GM21381 (cell line): ENCODE data around the gene PTPN9.
"Not testable (repeated sequence)": the region's sequence is repeated elsewhere in the genome, so short reads cannot be mapped to it uniquely, and the experiment has no call there.

Experiments
- ATAC-seq: cut with Tn5 transposase; IDR thresholded peaks from one replicate; pipeline ENCODE4 v1.9.1; 2021; ENCODE audit warnings: mild to moderate bottlenecking, moderate library complexity; ENCODE audit not compliant: unreplicated experiment

PTPN9 gene

DNA sequence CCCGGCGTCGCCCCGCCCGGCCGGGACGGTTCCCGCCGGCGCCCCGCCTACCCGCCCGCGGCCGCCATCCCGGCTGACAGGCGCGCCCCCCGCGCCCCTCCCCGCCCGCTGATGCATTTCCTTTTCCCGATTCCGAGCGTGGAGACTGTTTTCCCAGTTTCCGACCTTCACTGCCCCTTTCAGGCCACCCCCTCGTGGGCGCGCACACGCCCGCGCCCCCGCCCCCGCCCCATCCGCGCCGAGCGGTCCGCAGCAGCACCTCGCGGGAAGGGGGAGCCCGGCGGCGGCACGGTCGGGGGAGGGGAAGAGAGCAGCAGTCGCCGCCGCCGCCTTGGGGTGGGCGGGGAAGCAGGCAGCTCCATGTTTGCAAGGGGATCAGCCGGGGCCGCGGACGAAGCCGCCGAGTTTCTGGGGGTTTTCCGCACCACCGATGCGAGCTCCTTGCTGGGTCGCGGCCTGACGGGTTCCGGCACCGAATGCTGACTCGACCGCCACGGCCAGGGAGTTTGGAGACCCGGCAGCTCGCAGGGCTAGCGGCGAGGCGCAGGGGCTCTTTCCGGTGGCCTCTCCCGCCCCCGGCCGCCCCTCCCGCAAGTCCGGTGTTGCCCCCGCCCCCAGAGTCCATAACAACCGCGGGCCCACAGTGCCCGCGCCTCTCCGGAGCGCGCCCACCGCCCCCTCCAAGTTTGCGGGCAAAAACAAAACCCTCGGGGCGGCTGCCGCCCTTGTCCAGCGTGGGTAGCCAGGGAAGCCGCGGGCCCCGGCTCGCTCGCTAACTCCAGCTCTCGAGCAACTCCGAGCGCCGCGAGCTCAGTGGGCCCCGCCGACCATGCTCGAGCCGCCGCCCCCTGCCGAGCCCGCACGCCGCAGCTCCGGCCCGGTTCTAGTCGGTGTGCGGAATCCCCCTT lies 124.4 kb downstream of the PTPN9 start:
- ATAC-seq: no peak

DNA sequence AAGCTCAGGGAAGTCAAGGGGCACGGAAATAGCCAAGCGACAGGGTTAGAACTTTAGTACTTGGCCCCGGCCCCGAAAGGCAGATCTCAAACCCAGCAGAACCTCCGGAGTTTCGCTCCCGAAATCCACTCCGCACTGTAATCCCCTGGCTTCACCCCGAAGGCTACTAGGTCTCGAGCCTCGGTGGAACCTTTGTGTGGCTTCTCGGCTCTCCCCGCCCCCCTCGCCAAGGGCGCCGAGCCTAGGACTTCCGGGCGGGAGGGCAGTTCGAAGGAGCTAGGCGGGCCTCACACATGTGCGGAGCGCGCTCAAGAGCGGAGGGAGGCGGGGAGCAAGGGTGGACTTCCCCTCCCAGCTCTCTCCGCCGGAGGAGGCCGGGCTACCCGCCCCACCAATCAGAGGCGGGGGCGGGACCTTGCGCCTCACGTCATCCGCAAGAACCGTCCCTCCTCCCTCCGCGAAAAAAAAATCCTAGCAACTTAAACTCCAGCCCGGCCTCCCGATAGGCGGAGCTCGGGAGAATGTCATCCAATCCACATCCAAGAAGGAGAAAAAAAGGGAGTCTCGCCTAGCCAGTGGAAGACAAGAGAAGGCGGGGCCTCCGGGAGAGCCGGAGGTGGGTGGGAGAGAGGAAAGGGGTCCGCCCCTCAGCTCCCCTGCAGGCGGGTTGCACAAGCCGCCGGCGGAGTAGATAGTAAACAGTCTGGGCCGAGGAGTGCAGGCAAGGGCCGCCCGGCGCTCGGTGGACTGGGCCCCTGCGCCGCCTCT lies 125.2 kb downstream of the PTPN9 start:
- ATAC-seq: peak; percentile 35

DNA sequence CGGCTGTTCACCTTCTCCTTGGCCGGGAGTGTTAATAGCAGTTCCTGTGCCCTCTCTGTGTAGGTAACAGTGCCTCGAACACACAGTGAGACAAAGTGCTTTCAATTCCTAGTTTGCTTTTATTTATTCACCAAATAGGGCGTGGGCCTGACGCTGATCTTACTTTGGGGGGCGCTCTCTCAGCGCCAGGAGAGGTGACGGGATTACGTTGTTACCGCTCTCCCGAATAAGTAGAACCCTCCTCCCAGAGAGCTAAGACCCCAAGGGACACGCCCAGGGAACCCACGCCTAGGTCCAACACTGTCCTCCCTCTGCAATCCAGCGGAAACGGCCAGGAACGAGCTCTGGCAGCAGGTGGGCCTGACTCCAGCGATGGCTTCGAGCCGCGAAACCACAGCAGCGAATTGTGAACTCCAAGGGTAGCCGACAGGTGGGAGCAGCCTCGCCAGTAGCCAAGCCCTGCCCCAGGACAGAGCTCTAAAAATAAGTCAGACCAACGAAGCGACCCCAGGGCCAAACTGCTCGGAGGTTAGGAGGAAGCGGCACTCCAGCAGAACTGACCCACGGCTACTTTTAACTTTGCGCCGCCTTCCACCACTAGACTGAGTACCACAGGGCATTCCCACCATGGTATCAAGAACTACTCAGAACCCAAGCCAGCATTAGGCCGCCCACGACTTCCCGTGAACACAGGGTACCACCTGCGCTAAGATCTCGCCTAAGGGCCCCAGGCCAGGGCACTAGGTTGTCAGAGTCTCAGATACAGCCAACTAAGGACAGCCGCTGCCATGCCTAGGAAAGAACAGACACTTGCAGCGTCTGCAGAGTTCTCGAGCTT lies 126.0 kb downstream of the PTPN9 start:
- no peak for ATAC-seq

GRCh38 chr15:75452364-75452864 lies 126.7 kb downstream of the PTPN9 start:
- ATAC-seq: no peak

- ATAC-seq: peak; percentile 39
These were observed 127.3 kb downstream of the PTPN9 start, which contains the start of gene SIN3A for GRCh38 chr15:75451674-75452363. TSS of gene SIN3A (minus strand) at chr15:75451690. CDS start at chr15:75430375, 21,315 bp downstream.

GRCh38 chr15:75451202-75451673 lies 127.9 kb downstream of the PTPN9 start:
- no peak for ATAC-seq

- peak; percentile 18 for ATAC-seq
These were observed 128.6 kb downstream of the PTPN9 start for GRCh38 chr15:75450307-75451201.

DNA sequence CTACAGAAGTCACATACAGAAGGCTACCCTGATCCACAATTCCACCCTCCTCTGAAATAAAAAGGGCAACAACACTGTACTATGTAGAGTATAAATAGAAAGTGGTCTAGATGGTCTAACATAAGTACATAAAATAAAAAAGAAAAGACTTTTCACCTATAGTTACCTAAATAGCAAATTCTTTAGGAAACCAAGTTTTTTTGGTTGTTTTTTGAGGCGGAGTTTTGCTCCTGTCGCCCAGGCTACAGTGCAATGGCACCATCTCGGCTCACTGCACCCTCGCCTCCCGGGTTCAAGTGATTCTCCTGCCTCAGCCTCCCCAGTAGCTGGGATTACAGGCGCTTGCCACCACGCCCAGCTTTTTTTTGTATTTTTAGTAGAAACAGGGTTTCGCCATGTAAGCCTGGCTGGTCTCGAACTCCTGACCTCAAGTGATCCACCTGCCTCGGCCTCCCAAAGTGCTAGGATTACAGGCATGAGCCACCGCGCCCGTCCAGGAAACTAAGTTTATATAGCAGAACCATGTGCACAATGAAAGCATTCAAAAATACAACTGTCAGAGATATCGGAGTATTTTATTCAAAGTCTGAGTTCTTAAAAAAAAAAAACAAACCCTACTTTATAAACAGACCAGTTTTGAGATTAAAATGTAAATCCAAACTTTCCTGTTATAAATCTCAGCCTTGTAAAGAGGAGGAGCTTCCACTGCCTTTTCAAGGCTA lies 129.4 kb downstream of the PTPN9 start:
- ATAC-seq: no peak

- ATAC-seq: not testable (repeated sequence)
These were observed 130.9 kb downstream of the PTPN9 start for GRCh38 chr15:75448171-75448570.

DNA sequence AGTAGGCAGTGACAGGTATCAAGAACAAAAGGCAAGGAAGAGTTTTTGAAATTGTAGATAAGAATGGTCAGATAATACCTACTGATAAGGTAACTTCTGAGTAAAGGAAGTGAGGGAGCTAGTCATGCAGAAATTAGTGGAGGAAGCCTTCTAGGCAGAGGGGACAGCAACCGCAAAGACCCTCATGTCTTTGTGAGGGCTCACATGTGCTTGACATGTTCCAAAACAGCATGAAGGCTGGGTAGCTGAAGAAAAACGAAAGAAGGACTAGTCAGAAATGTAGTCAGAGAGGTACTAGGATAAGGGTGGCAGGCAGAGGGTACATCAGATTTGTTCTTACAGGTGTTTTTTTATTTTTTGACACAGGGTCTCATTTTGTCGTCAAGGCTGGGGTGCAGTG lies 133.0 kb downstream of the PTPN9 start:
- no peak for ATAC-seq

DNA sequence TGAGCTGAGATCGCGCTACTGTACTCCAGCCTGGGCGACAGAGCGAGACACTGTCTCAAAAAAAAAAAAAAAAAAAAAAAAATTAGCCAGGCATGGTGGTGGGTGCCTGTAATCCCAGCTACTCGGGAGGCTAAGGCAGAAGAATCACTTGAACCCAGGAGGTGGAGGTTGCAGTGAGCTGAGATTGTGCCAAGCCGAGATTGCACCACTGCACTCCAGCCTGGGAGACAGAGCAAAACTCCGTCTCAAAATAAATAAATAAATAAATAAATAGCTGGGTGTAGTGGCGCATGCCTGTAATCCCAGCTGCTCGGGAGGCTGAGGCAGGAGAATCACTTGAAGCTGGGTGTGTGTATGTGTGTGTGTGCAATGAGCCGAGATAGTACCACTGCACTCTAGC lies 133.8 kb downstream of the PTPN9 start:
- ATAC-seq: not testable (repeated sequence)

DNA sequence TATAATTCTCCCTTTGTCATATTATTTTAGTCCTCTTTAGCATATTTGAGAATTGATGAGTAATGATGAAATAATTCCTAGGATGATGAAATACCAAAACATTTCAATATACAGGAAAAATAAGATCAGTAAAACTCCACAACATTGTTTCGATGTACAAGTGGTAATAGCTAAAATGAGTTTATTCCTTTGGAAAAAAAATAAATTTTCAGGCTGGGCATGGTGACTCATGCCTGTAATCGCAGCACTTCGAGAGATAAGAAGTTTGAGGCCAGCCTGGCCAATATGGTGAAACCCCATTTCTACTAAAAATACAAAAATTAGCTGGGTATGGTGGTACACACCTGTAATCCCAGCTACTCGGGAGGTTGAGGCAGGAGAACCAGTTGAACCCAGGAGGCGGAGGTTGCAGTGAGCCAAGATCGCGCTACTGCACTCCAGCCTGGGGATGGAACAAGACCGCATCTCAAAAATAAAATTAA lies 135.1 kb downstream of the PTPN9 start:
- not testable (repeated sequence) for ATAC-seq

GRCh38 chr15:75437721-75438120 lies 141.4 kb downstream of the PTPN9 start:
- ATAC-seq: no peak

DNA sequence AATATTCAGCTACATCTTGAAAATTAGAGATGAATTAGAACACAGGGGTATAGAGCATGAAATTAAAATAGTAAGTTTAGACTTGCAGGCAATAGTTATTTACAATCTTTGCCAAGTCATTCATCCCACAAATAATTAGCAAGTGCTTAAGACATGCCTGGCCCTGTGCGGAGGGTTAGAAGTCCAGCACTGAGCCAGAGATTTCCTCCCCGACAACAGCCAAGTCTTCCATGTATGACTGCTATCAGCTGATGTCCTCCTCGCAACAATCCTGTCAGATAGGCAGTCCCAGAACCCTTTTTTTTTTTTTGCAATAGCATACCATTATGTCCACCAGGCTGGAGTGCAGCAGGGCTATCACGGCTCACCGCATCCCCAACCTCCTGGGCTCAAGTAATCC lies 142.2 kb downstream of the PTPN9 start:
- ATAC-seq: no peak

DNA sequence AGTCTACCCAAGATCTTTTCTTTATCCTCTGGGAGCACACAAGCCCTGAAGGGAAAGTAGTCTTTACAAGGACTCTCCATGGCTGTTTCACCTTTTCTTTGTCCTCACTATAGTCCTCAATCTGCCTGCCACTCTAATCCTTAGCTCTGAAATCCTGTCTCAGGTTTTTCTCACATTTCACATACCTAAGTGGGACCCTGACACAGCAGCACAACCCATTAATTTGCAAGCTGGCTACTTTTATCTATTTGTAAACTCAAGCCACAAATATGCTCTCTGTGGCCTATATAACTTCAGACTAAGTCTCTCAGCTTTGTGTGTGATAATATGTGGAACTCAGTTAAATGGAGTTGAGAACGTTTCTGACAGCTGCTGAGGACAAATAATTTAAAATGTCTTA lies 147.4 kb downstream of the PTPN9 start:
- ATAC-seq: no peak

GRCh38 chr15:75431270-75431669 lies 147.8 kb downstream of the PTPN9 start:
- no peak for ATAC-seq

DNA sequence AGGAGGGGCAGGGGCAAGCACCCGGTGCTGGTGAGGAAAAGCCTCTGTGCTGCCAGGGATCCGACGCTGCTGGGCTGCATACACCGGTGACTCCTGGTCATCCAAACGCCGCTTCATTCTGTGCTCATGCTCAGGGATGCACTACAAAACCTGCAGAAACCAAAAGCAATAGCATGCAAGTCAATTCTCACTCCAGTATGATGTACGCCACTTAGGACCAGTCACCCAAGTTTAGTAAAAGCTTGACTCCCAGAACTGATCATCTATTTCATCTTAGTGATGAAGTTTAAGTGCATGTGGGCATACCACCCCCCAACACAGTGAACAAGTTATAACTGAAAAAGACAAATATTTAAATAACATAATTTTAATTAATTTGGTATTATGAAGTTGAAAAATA lies 148.9 kb downstream of the PTPN9 start:
- no peak for ATAC-seq

DNA sequence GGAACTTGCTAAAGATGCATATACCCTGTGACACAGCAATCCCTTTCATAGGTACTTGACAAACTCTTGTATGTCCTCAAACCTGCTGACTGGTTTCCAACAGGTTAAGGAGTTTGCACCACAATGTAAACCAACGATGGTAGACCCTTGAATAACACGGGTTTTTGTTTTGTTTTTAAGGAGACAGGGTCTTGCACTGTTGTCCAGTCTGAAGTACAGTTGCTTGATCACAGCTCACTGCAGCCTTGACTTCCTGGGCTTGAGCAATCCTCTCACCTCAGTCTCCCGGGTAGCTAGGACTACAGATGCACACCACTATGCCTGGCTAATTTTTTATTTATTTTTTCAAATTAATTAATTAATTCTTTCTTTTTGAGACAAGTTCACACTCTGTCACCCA lies 151.0 kb downstream of the PTPN9 start:
- no peak for ATAC-seq
